CD4-positive, alpha-beta T cell treated with Interleukin-17A for 4 hours (primary cell): ENCODE measurements around the gene AANAT.
A peak's percentile ranks its signal among the peaks of the same experiment; 100 is the strongest.

Experiments
- DNase-seq: peaks from one replicate; pipeline ENCODE4 v3.0.0-alpha.2; 2020; ENCODE audit warnings: mixed read lengths

The AANAT gene

GRCh38 chr17:76491271-76492122 lies 24.1 kb downstream of the AANAT start:
- DNase-seq, result no peak

- DNase-seq, result no peak
Measured at GRCh38 chr17:76492123-76492988, 25.0 kb downstream of the AANAT start.

GRCh38 chr17:76492989-76493501 lies 25.6 kb downstream of the AANAT start:
- peak; percentile 45 for DNase-seq

- peak; percentile 49 for DNase-seq
Measured at GRCh38 chr17:76493505-76494167, 26.2 kb downstream of the AANAT start.

GRCh38 chr17:76495663-76496400 lies 28.4 kb downstream of the AANAT start:
- no peak for DNase-seq

- DNase-seq, result no peak
Measured at GRCh38 chr17:76496464-76496863, 29.1 kb downstream of the AANAT start.

- no peak for DNase-seq
Measured at GRCh38 chr17:76497699-76497978, 30.2 kb downstream of the AANAT start.

GRCh38 chr17:76497979-76498875 lies 30.8 kb downstream of the AANAT start:
- DNase-seq, result no peak

- no peak for DNase-seq
Measured at GRCh38 chr17:76498876-76499251, 31.5 kb downstream of the AANAT start.

GRCh38 chr17:76499267-76499667 lies 31.9 kb downstream of the AANAT start:
- no peak for DNase-seq

- DNase-seq, result no peak
Measured at GRCh38 chr17:76500074-76500746, 32.8 kb downstream of the AANAT start.

GRCh38 chr17:76500747-76501017 lies 33.3 kb downstream of the AANAT start:
- no peak for DNase-seq

- peak; percentile 96 for DNase-seq
Measured at GRCh38 chr17:76501018-76501826, 33.8 kb downstream of the AANAT start, which contains the start of gene RHBDF2. RHBDF2 (minus strand) TSS chr17:76501423; CDS start chr17:76481524, 19,899 bp downstream.

- no peak for DNase-seq
Measured at GRCh38 chr17:76501827-76502307, 34.5 kb downstream of the AANAT start.

- no peak for DNase-seq
Measured at GRCh38 chr17:76502341-76503211, 35.2 kb downstream of the AANAT start.

- no peak for DNase-seq
Measured at GRCh38 chr17:76504117-76504516, 36.7 kb downstream of the AANAT start.

- peak; percentile 91 for DNase-seq
Measured at GRCh38 chr17:76506408-76507345, 39.3 kb downstream of the AANAT start.
